DOHH2 (cell line): ENCODE measurements around the gene HAUS3.
A peak's percentile ranks its signal among the peaks of the same experiment; 100 is the strongest.

Experiments
- H3F3A ChIP-seq: fragments of 200-600 bp; sonication (generic), shearing (Covaris generic); 2 replicates; pipeline ENCODE4 v1.6.0; 2016; ENCODE audit warnings: antibody characterized with exemption, mild to moderate bottlenecking; ENCODE audit not compliant: control insufficient read depth, insufficient read depth
- H3K27ac ChIP-seq: fragments of 200-600 bp; sonication (generic); 2 replicates; pipeline ENCODE4 v1.5.1; 2014; ENCODE audit warnings: low read depth, mild to moderate bottlenecking, low read length, moderate library complexity
- H3K27me3 ChIP-seq: fragments of 200-600 bp; sonication (generic); 2 replicates; pipeline ENCODE4 v1.6.1; 2014; ENCODE audit warnings: mild to moderate bottlenecking, low read length, mixed read lengths; ENCODE audit not compliant: control insufficient read depth
- H3K36me3 ChIP-seq: fragments of 200-600 bp; sonication (generic); 2 replicates; pipeline ENCODE4 v1.6.1; 2014; ENCODE audit warnings: mild to moderate bottlenecking, low read length, moderate library complexity, mixed read lengths; ENCODE audit not compliant: control insufficient read depth
- H3K4me1 ChIP-seq: fragments of 200-600 bp; sonication (generic); 2 replicates; pipeline ENCODE4 v1.6.1; 2014; ENCODE audit warnings: mild to moderate bottlenecking, low read length, mixed read lengths; ENCODE audit not compliant: control insufficient read depth
- H3K4me2 ChIP-seq: fragments of 200-600 bp; sonication (generic); 2 replicates; pipeline ENCODE4 v1.6.0; 2014; ENCODE audit warnings: mild to moderate bottlenecking, low read length, moderate library complexity
- H3K4me3 ChIP-seq: fragments of 200-600 bp; sonication (generic); 2 replicates; pipeline ENCODE4 v1.5.1; 2014; ENCODE audit warnings: mild to moderate bottlenecking, low read length, mixed read lengths
- H3K79me2 ChIP-seq: fragments of 200-600 bp; sonication (generic); 2 replicates; pipeline ENCODE4 v1.6.1; 2014; ENCODE audit warnings: mild to moderate bottlenecking, low read length, mixed read lengths; ENCODE audit not compliant: control insufficient read depth
- H3K9me2 ChIP-seq: fragments of 200-600 bp; sonication (generic); replicated peaks from 2 replicates; pipeline ENCODE4 v1.6.1; 2014; ENCODE audit warnings: mild to moderate bottlenecking, low read length, mixed read lengths; ENCODE audit not compliant: control insufficient read depth
- H3K9me3 ChIP-seq: fragments of 200-600 bp; sonication (generic); 2 replicates; pipeline ENCODE4 v1.6.1; 2014; ENCODE audit warnings: antibody characterized with exemption, low read length, mixed read lengths; ENCODE audit not compliant: control insufficient read depth, insufficient read depth
- H4K20me1 ChIP-seq: fragments of 200-600 bp; sonication (generic); 2 replicates; pipeline ENCODE4 v1.6.0; 2014; ENCODE audit warnings: low read depth, mild to moderate bottlenecking, antibody characterized with exemption, low read length, moderate library complexity; ENCODE audit not compliant: control insufficient read depth, insufficient read depth
- CTCF ChIP-seq: fragments of 200-600 bp; sonication (generic); IDR thresholded peaks from one replicate; pipeline ENCODE4 v1.5.1; 2014; ENCODE audit warnings: antibody characterized with exemption, mild to moderate bottlenecking, low read depth, low read length; ENCODE audit not compliant: poor library complexity, severe bottlenecking
- EZH2phosphoT487 ChIP-seq: fragments of 200-600 bp; sonication (generic); IDR thresholded peaks from 2 replicates; pipeline ENCODE4 v1.6.1; 2017; ENCODE audit warnings: borderline replicate concordance, mild to moderate bottlenecking, antibody characterized with exemption, low read length, moderate library complexity, mixed read lengths

The HAUS3 gene

GRCh38 chr4:2241410-2242353 lies at the start of gene HAUS3, which contains the start of gene POLN:
Gene HAUS3 (minus strand): TSS chr4:2242121. CDS start chr4:2240946, 1,175 bp downstream.
Gene POLN (minus strand): TSS chr4:2242121. CDS start chr4:2229231, 12,890 bp downstream.
- H3K4me1 ChIP-seq: peaks cover 55% of the 10 kb centered on the region
- H3K4me3 ChIP-seq: peak within 1 kb of the TSS; percentile 91
- peak within 1 kb of the TSS; percentile 60 for H3K27ac ChIP-seq
- H3K9me3 ChIP-seq: no peaks in the 10 kb centered on the region
- H3K4me2 ChIP-seq: peak within 1 kb of the TSS; percentile 77
- TF ChIP-seq CTCF: no peak
- TF ChIP-seq EZH2phosphoT487: no peak
- H3K9me2 ChIP-seq: no peaks in the 10 kb centered on the region
- peaks cover 50% of the 10 kb centered on the region for H3K79me2 ChIP-seq
- peaks cover 31% of the 10 kb centered on the region for H4K20me1 ChIP-seq
- peaks cover 34% of the 10 kb centered on the region for H3K36me3 ChIP-seq
- H3K27me3 ChIP-seq: no peaks in the 10 kb centered on the region
- peaks cover 9% of the 10 kb centered on the region for H3F3A ChIP-seq

- Histone ChIP-seq H3K9me3 (no peaks in the 10 kb centered on the region), H3K79me2 (no peaks in the 10 kb centered on the region), H3K4me2 (peak overlapping the region; percentile 39), H3K4me1 (peaks cover 18% of the 10 kb centered on the region), H3K27me3 (0 out of 2 replicates have a peak, but pooled peaks cover 2% of the 10 kb centered on the region), H3K36me3 (no peaks in the 10 kb centered on the region), H3K27ac (no peak overlapping the region; the same call in 1 of the 2 replicates), H3K9me2 (no peaks in the 10 kb centered on the region), H3K4me3 (no peak overlapping the region), H3F3A (no peaks in the 10 kb centered on the region), H4K20me1 (no peaks in the 10 kb centered on the region)
- TF ChIP-seq EZH2phosphoT487 (no peak), CTCF (no peak)
These were observed 49.2 kb upstream of the HAUS3 start for GRCh38 chr4:2290974-2291704.

GRCh38 chr4:2290488-2290887 lies 48.6 kb upstream of the HAUS3 start:
- no peaks in the 10 kb centered on the region for H3K9me2 ChIP-seq
- no peak overlapping the region for H3K27ac ChIP-seq
- no peak for TF ChIP-seq EZH2phosphoT487
- no peak for TF ChIP-seq CTCF
- no peak overlapping the region for H3K4me3 ChIP-seq
- 0 out of 2 replicates have a peak, but pooled peaks cover 2% of the 10 kb centered on the region for H3K27me3 ChIP-seq
- H3K4me1 ChIP-seq: peaks cover 16% of the 10 kb centered on the region
- no peaks in the 10 kb centered on the region for H3K9me3 ChIP-seq
- no peaks in the 10 kb centered on the region for H3K36me3 ChIP-seq
- no peaks in the 10 kb centered on the region for H3K79me2 ChIP-seq
- no peaks in the 10 kb centered on the region for H3F3A ChIP-seq
- peak overlapping the region; percentile 39 for H3K4me2 ChIP-seq
- no peaks in the 10 kb centered on the region for H4K20me1 ChIP-seq
